Hepatocyte (in vitro differentiated cells): ENCODE data around the gene CSMD2. TPM values are rescaled to one million over a fixed set of nuclear protein-coding genes. Genes with fewer than 3 reads are reported as not detected.

Source experiments
- DNase-seq: peaks from one replicate; pipeline ENCODE4 v3.0.0-alpha.2; 2016; ENCODE audit warnings: low spot score
- H2AFZ ChIP-seq: fragments of 200-600 bp; sonication (generic); 2 replicates; pipeline ENCODE4 v1.6.0; 2016; ENCODE audit warnings: antibody characterized with exemption, mild to moderate bottlenecking
- H3K27ac ChIP-seq: fragments of 200-600 bp; sonication (generic); 2 replicates; pipeline ENCODE4 v1.5.1; 2016; ENCODE audit warnings: mild to moderate bottlenecking
- H3K27me3 ChIP-seq: fragments of 200-600 bp; sonication (generic); 2 replicates; pipeline ENCODE4 v1.6.1; 2016
- H3K36me3 ChIP-seq: fragments of 200-600 bp; sonication (generic); replicated peaks from 2 replicates; pipeline ENCODE4 v1.5.1; 2016; ENCODE audit warnings: low read depth; ENCODE audit not compliant: insufficient read depth
- H3K4me1 ChIP-seq: fragments of 200-600 bp; sonication (generic); 2 replicates; pipeline ENCODE4 v1.5.1; 2016; ENCODE audit warnings: mild to moderate bottlenecking, moderate library complexity; ENCODE audit not compliant: insufficient read depth
- H3K4me2 ChIP-seq: fragments of 200-600 bp; sonication (generic); 2 replicates; pipeline ENCODE4 v1.6.0; 2016
- H3K4me3 ChIP-seq: fragments of 200-600 bp; sonication (generic); 2 replicates; pipeline ENCODE4 v1.5.1; 2016; ENCODE audit warnings: mild to moderate bottlenecking
- H3K79me2 ChIP-seq: fragments of 200-600 bp; sonication (generic); 2 replicates; pipeline ENCODE4 v1.6.0; 2017; ENCODE audit warnings: mild to moderate bottlenecking
- H3K9me2 ChIP-seq: fragments of 200-600 bp; sonication (generic); replicated peaks from 2 replicates; pipeline ENCODE4 v1.6.0; 2017; ENCODE audit warnings: mild to moderate bottlenecking; ENCODE audit not compliant: insufficient read depth
- H3K9me3 ChIP-seq: fragments of 200-600 bp; sonication (generic); 2 replicates; pipeline ENCODE4 v1.5.1; 2016; ENCODE audit warnings: low read depth, mild to moderate bottlenecking
- H4K20me1 ChIP-seq: fragments of 200-600 bp; sonication (generic); 2 replicates; pipeline ENCODE4 v1.6.0; 2016; ENCODE audit warnings: mild to moderate bottlenecking; ENCODE audit not compliant: insufficient read depth, poor library complexity, severe bottlenecking
- EZH2 ChIP-seq: fragments of 200-600 bp; sonication (generic); IDR thresholded peaks from 2 replicates; pipeline ENCODE4 v1.6.1; 2016; ENCODE audit warnings: antibody characterized with exemption, mild to moderate bottlenecking, borderline replicate concordance
- EZH2phosphoT487 ChIP-seq: fragments of 200-600 bp; sonication (generic); IDR thresholded peaks from one replicate; pipeline ENCODE4 v1.6.1; 2018; ENCODE audit warnings: antibody characterized with exemption, mild to moderate bottlenecking, low read depth, moderate library complexity; ENCODE audit not compliant: unreplicated experiment, severe bottlenecking
- WGBS: methylation state at CpG from one replicate; pipeline ENCODE4 v1.1.6; 2016; ENCODE audit warnings: low lambda C conversion rate; ENCODE audit errors: missing lambda C conversion rate; 5-methylcytosine and 5-hydroxymethylcytosine counted together
- polyA plus RNA-seq: library from polyadenylated mRNA; unstranded; fragments of >200 nt; fragmentation: Nextera tagmentation; extraction: Ambion mirVana; gene quantifications from 2 replicates; pipeline ENCODE4 v1.2.1, GENCODE V29; 2016
- total RNA-seq: library from RNA; depleted of rRNA; stranded (reverse); fragments of >200 nt; gene quantifications from 2 replicates; pipeline ENCODE4 v1.2.3, GENCODE V29; 2014
- TF ChIP-seq, protein P1 (sequence below): fragments of 200-600 bp; sonication (generic); IDR thresholded peaks from 2 replicates; pipeline ENCODE4 v1.5.1; 2016; ENCODE audit warnings: antibody characterized with exemption, mild to moderate bottlenecking; ENCODE audit not compliant: poor library complexity

Gene CSMD2
- total and polyA plus RNA-seq, 2 experiments from 2014 or later, result 0.10 to 0.37 TPM

DNA sequence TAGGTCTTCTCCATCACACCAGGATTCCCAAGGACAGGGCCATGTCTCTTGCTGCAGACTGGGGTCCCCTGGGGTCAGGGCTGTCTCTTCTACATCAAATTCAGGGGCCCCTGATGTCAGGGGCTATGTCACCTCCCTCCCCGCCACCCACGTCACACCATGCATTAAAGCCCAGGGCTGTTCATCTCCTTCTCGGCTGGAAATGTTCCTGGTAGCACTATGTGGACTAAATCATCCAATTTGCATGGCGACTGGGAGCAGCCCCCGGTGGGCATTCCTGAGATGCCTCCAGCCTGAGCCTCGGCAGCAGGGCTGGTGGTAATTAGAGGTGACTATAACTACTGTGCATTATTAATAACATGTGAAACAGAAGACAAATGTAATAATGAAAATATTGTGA is 452.8 kb downstream of the CSMD2 start:
- DNase-seq, result no peak
- Histone ChIP-seq H3K4me3 (no peak overlapping the region), H2AFZ (no peak overlapping the region), H4K20me1 (no peaks in the 10 kb centered on the region), H3K9me2 (no peaks in the 10 kb centered on the region), H3K9me3 (no peaks in the 10 kb centered on the region), H3K27me3 (no peaks in the 10 kb centered on the region), H3K27ac (no peak overlapping the region), H3K4me1 (no peaks in the 10 kb centered on the region), H3K79me2 (no peaks in the 10 kb centered on the region), H3K4me2 (no peak overlapping the region), H3K36me3 (no peaks in the 10 kb centered on the region)
- TF ChIP-seq EZH2phosphoT487, result no peak
- TF ChIP-seq, protein P1, sequence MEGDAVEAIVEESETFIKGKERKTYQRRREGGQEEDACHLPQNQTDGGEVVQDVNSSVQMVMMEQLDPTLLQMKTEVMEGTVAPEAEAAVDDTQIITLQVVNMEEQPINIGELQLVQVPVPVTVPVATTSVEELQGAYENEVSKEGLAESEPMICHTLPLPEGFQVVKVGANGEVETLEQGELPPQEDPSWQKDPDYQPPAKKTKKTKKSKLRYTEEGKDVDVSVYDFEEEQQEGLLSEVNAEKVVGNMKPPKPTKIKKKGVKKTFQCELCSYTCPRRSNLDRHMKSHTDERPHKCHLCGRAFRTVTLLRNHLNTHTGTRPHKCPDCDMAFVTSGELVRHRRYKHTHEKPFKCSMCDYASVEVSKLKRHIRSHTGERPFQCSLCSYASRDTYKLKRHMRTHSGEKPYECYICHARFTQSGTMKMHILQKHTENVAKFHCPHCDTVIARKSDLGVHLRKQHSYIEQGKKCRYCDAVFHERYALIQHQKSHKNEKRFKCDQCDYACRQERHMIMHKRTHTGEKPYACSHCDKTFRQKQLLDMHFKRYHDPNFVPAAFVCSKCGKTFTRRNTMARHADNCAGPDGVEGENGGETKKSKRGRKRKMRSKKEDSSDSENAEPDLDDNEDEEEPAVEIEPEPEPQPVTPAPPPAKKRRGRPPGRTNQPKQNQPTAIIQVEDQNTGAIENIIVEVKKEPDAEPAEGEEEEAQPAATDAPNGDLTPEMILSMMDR, result no peak
- no peak for TF ChIP-seq EZH2
- 62% methylated on average over 6 of the region's 6 CpGs for WGBS

DNA sequence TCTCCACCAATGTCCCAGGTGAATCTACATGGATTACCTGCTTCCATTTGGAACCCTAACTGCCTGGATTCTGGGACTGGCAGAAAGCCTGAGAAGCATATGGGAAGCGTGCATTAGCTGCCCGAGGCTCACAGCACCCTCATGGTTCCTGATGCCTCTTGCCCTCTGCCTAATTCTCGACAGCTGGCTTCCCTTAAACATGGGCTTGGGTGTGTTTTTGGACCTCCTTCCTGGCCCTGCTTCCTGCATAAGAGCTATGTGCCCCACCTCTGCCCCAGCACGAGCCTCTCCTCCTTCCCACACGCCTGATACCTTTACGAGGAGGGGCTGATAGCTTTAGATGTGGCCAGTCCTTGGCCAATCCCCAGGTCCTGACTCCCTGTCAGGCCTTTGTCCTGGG is 453.5 kb downstream of the CSMD2 start:
- Histone ChIP-seq H3K9me2 (no peaks in the 10 kb centered on the region), H3K27me3 (no peaks in the 10 kb centered on the region), H3K9me3 (no peaks in the 10 kb centered on the region), H2AFZ (no peak overlapping the region), H3K27ac (no peak overlapping the region), H4K20me1 (no peaks in the 10 kb centered on the region), H3K79me2 (no peaks in the 10 kb centered on the region), H3K4me1 (no peaks in the 10 kb centered on the region), H3K4me2 (no peak overlapping the region), H3K4me3 (no peak overlapping the region), H3K36me3 (no peaks in the 10 kb centered on the region)
- DNase-seq, result no peak
- TF ChIP-seq, protein P1, result no peak
- TF ChIP-seq EZH2, result no peak
- 76% methylated on average over 6 of the region's 6 CpGs for WGBS

DNA sequence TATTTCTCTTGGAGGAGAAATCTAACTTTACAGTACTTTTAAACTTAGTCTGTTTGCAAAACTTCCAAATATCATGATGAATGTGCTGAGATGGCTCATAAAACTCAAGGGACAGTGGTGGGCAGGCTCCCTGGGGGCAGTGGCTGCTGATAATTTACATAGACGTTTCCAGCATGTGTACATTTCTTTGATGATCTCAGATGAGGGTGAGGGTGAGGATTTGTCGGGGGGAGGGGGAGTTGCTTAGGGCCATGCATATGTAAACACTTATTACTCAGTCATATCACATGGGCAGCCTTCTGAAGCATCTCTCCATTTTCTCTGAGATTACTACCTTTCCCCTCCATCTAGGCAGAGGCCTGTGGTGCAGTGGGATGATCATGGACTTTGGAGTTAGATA is 454.1 kb downstream of the CSMD2 start:
- DNase-seq, result no peak
- no peak for TF ChIP-seq EZH2
- TF ChIP-seq, protein P1, result no peak
- no peak for TF ChIP-seq EZH2phosphoT487
- Histone ChIP-seq H2AFZ (no peak overlapping the region), H3K79me2 (no peaks in the 10 kb centered on the region), H3K9me3 (no peaks in the 10 kb centered on the region), H4K20me1 (no peaks in the 10 kb centered on the region), H3K9me2 (no peaks in the 10 kb centered on the region), H3K36me3 (no peaks in the 10 kb centered on the region), H3K4me1 (no peaks in the 10 kb centered on the region), H3K27ac (no peak overlapping the region), H3K27me3 (no peaks in the 10 kb centered on the region), H3K4me2 (no peak overlapping the region), H3K4me3 (no peak overlapping the region)
- WGBS, result 30% methylated on average over 2 of the region's 2 CpGs
